Left lung (tissue), 10 donors: ENCODE measurements around the gene MNS1. TPM values are rescaled to one million over a fixed set of nuclear protein-coding genes. Genes with fewer than 3 reads are reported as not detected.
"Not testable (repeated sequence)": the region's sequence is repeated elsewhere in the genome, so short reads cannot be mapped to it uniquely, and the experiment has no call there.

Experiments
- ATAC-seq: fragments of 200-7000 bp; cut with Tn5 transposase; one replicate; pipeline ENCODE4 v1.9.1; 2020; ENCODE audit warnings: moderate library complexity
- DNase-seq, 4 donors: peaks; one replicate each; pipeline ENCODE4 v3.0.0-alpha.2; 2013 to 2020
- H3K27ac ChIP-seq, 2 donors: fragments of 200-600 bp; sonication (generic) in 1 of 2; one replicate each; pipeline versions ENCODE4 v1.5.0 to v1.8.0; 2020 to 2021
- H3K27me3 ChIP-seq, 2 donors: fragments of 200-600 bp; sonication (generic) in 1 of 2; one replicate each; pipeline versions ENCODE4 v1.5.0 to v1.8.0; 2020 to 2021
- H3K36me3 ChIP-seq, 2 donors: fragments of 200-600 bp; sonication (generic) in 1 of 2; one replicate each; pipeline versions ENCODE4 v1.5.0 to v1.8.0; 2020 to 2021
- H3K4me1 ChIP-seq, 2 donors: fragments of 200-600 bp; one replicate each; pipeline ENCODE4 v1.8.0; 2021
- H3K4me3 ChIP-seq, 2 donors: fragments of 200-600 bp; sonication (generic) in 1 of 2; one replicate each; pipeline versions ENCODE4 v1.5.0 to v1.8.0; 2020 to 2021; ENCODE audit warnings: mild to moderate bottlenecking in 1 of 2
- H3K9me3 ChIP-seq, 2 donors: fragments of 200-600 bp; sonication (generic) in 1 of 2; one replicate each; pipeline versions ENCODE4 v1.5.0 to v1.8.0; 2020 to 2021
- CTCF ChIP-seq, 2 donors: fragments of 200-600 bp; sonication (generic) in 1 of 2; IDR thresholded peaks; one replicate each; pipeline versions ENCODE4 v1.5.0 to v1.8.0; 2021; ENCODE audit warnings: antibody characterized with exemption in 2 of 2
- intact Hi-C, 2 donors: fragments of 100-400 bp; cut with DNase I; formaldehyde crosslinking; loops; one replicate each; pipeline versions ENCODE4 v1.11.2 to v1.14.2; 2022
- polyA plus RNA-seq, 6 donors: library from polyadenylated mRNA; unstranded; fragments of 120-200 nt; gene quantifications; one replicate each; pipeline ENCODE4 v1.2.1, GENCODE V29; 2013; ENCODE audit not compliant: insufficient read length in 6 of 6
- total RNA-seq, 2 donors: library from RNA; stranded (reverse); fragmentation: NEBNext Ultra II Directional; extraction: Animal tissue kit (Norgen Biotek cat#: 25700); gene quantifications; one replicate each; pipeline ENCODE4 v1.2.1, GENCODE V29; 2021
- donor health status: DM: no; HTN: yes; CAD: no.
- donor health status: DM: no; HTN: no; CAD: no.

Gene MNS1
- total and polyA plus RNA-seq, 8 donors: 3.9 to 26.1 (median 17.9) TPM

GRCh38 chr15:56440214-56440770, 24.6 kb downstream of the MNS1 start:
- intact Hi-C loops: no loop called here
- DNase-seq (no peak), ATAC-seq (no peak)
- H3K27me3 ChIP-seq: no peaks in the 10 kb centered on the region
- H3K9me3 ChIP-seq: peaks cover 0 to 3% of the 10 kb centered on the region in 2 donors
- no peak overlapping the region for H3K4me3 ChIP-seq
- no peaks in the 10 kb centered on the region for H3K36me3 ChIP-seq
- no peaks in the 10 kb centered on the region for H3K4me1 ChIP-seq
- TF ChIP-seq CTCF (IDR thresholded peaks at IDR 0.05): no peak
- H3K27ac ChIP-seq: no peak overlapping the region

- TF ChIP-seq CTCF (IDR thresholded peaks at IDR 0.05): no peak
- Histone ChIP-seq H3K4me3 (no peak overlapping the region), H3K4me1 (no peaks in the 10 kb centered on the region), H3K36me3 (no peaks in the 10 kb centered on the region), H3K9me3 (no peaks in the 10 kb centered on the region), H3K27ac (no peak overlapping the region), H3K27me3 (no peaks in the 10 kb centered on the region)
- DNase-seq: no peak
- intact Hi-C loops: no loop called here
- no peak for ATAC-seq
Observed at GRCh38 chr15:56432304-56432703, 32.6 kb downstream of the MNS1 start.

GRCh38 chr15:56428821-56429458, 36.0 kb downstream of the MNS1 start:
- intact Hi-C loops: no loop called here
- TF ChIP-seq CTCF (IDR thresholded peaks at IDR 0.05): peak in 1 of 2 donors; percentile 33
- Histone ChIP-seq H3K27ac (no peak overlapping the region), H3K4me3 (no peak overlapping the region), H3K36me3 (no peaks in the 10 kb centered on the region), H3K4me1 (no peaks in the 10 kb centered on the region), H3K27me3 (no peaks in the 10 kb centered on the region), H3K9me3 (no peaks in the 10 kb centered on the region)
- peak; percentile 54 for ATAC-seq
- DNase-seq: peak in 1 of 4 donors; percentile 16

- Histone ChIP-seq H3K27ac (no peak overlapping the region), H3K4me1 (no peaks in the 10 kb centered on the region), H3K36me3 (no peaks in the 10 kb centered on the region), H3K9me3 (no peaks in the 10 kb centered on the region), H3K4me3 (no peak overlapping the region), H3K27me3 (no peaks in the 10 kb centered on the region)
- TF ChIP-seq CTCF (IDR thresholded peaks at IDR 0.05): no peak
- DNase-seq (no peak), ATAC-seq (no peak)
- intact Hi-C loops: no loop called here
Observed at GRCh38 chr15:56425976-56426375, 39.0 kb downstream of the MNS1 start.

GRCh38 chr15:56425276-56425675, 39.7 kb downstream of the MNS1 start:
- DNase-seq: no peak

GRCh38 chr15:56413114-56413733, 51.7 kb downstream of the MNS1 start:
- intact Hi-C loops, H3K27ac ChIP-seq, H3K36me3 ChIP-seq, H3K9me3 ChIP-seq, H3K4me1 ChIP-seq, DNase-seq, H3K27me3 ChIP-seq, H3K4me3 ChIP-seq, ATAC-seq: not testable (repeated sequence)

More at GRCh38 chr15:56425276-56425675, 39.7 kb downstream of the MNS1 start:
- H3K27me3 ChIP-seq: no peaks in the 10 kb centered on the region
- no peak for ATAC-seq
- H3K4me1 ChIP-seq: no peaks in the 10 kb centered on the region
- H3K27ac ChIP-seq: no peak overlapping the region
- H3K36me3 ChIP-seq: no peaks in the 10 kb centered on the region
- intact Hi-C loops: no loop called here
- H3K4me3 ChIP-seq: no peak overlapping the region
- no peaks in the 10 kb centered on the region for H3K9me3 ChIP-seq
- no peak for TF ChIP-seq CTCF (IDR thresholded peaks at IDR 0.05)
